K562 (cell line): Measurements from ENCODE around the gene CARMIL3.

Experiments
- CTCF ChIP-seq, 3 experiments: IDR thresholded peaks in 2 of 3; conservative IDR thresholded peaks in 1 of 3; 2 replicates each; pipeline ENCODE4 v1.5.1; 2011 to 2012; ENCODE audit warnings: low read length in 3 of 3, mild to moderate bottlenecking in 3 of 3, control low read depth in 2 of 3, improper control_type of control experiment in 1 of 3, inconsistent platforms in 1 of 3, low read depth in 1 of 3, mixed read lengths in 1 of 3, moderate library complexity in 1 of 3; ENCODE audit not compliant: insufficient read depth in 2 of 3
- DNMT1 ChIP-seq: fragments of 450-650 bp; IDR thresholded peaks from 2 replicates; pipeline ENCODE4 v1.6.1; 2016; ENCODE audit warnings: antibody characterized with exemption, mild to moderate bottlenecking
- E2F8 ChIP-seq: fragments of 450-650 bp; IDR thresholded peaks from 2 replicates; pipeline ENCODE4 v1.7.1; 2018; ENCODE audit warnings: mild to moderate bottlenecking, low read depth; ENCODE audit not compliant: partially characterized antibody
- EP400 ChIP-seq: fragments of 450-650 bp; IDR thresholded peaks from 2 replicates; pipeline ENCODE4 v1.6.1; 2017; ENCODE audit warnings: antibody characterized with exemption, mild to moderate bottlenecking, moderate library complexity
- MCM2 ChIP-seq: fragments of 450-650 bp; IDR thresholded peaks from 2 replicates; pipeline ENCODE4 v1.6.1; 2017; ENCODE audit warnings: low read depth, mild to moderate bottlenecking
- MTF1 ChIP-seq: fragments of 250-450 bp; sonication (Bioruptor Pico); IDR thresholded peaks from 2 replicates; pipeline ENCODE4 v1.9.0; 2021; ENCODE audit warnings: moderate library complexity, mild to moderate bottlenecking, inconsistent platforms, borderline replicate concordance
- MYC ChIP-seq, 2 experiments: fragments of 250-450 bp in 1 of 2; sonication (Bioruptor Pico) in 1 of 2; IDR thresholded peaks; 2 replicates each; pipeline versions ENCODE4 v1.5.1 to v1.6.1; 2012 to 2021; ENCODE audit warnings: low read depth in 2 of 2, borderline replicate concordance in 1 of 2, improper control_type of control experiment in 1 of 2, low read length in 1 of 2, mild to moderate bottlenecking in 1 of 2, moderate library complexity in 1 of 2
- SRSF7 ChIP-seq: fragments of 200-400 bp; formaldehyde crosslinking; optimal IDR thresholded peaks from 2 replicates; pipeline ENCODE3; 2017; ENCODE audit warnings: mild to moderate bottlenecking, low read depth, low read length
- ZNF699 ChIP-seq: fragments of 250-450 bp; sonication (Bioruptor Pico); IDR thresholded peaks from 2 replicates; pipeline ENCODE4 v1.8.0; 2021; ENCODE audit warnings: mild to moderate bottlenecking, moderate library complexity; ENCODE audit not compliant: insufficient replicate concordance
- ZSCAN29 ChIP-seq: fragments of 450-650 bp; IDR thresholded peaks from 2 replicates; pipeline ENCODE4 v1.6.1; 2017
- TF ChIP-seq, protein P1 (sequence below): sonication (generic); formaldehyde crosslinking; IDR thresholded peaks from 2 replicates; pipeline ENCODE4 v1.9.0; 2022; ENCODE audit warnings: mild to moderate bottlenecking, missing genetic modification reagents
- TF ChIP-seq, protein P2 (sequence below): fragments of 450-650 bp; formaldehyde crosslinking; IDR thresholded peaks from 2 replicates; pipeline ENCODE4 v1.4.0; 2020; ENCODE audit warnings: mild to moderate bottlenecking, moderate library complexity

DNA sequence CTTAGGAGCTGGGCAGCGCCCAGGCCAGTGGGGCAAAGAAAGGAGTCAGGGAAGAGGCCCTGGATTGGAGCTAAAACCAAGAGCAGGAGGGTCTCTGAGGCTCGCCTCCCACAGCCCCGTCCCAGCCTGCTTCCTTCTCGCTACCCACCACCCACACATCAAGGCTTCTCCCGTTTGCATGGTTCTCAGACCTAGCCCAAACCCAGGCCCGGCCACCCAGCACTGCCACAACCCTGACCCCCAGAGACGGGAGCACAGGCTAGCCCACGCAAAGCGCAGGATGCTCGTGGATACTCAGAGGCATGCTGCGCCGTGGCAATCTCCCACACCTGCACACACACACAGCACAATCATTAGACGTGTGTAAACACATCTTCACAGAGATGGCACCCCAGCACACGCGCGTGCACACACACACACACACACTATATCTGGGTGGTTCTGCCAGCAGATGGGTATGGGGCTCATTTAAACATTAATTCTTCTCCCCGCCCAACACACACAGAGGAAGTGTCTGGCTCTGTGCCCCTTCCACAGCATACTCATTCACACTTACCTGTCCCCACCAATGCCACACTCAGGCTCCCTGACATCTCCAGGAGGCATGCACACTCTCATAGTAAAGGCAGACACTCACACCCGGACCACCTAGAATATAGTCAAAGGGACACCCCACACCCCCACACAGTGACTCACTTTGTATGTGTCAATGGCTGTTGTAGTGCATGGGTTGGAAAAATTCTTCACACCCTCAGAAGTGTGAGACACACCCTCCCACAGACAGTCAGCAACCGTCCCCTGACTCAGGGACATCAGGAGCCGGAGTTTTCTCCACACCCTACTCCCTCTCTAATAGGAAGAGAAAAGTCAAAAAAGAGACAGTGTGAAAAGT, 1.1 kb downstream of the CARMIL3 start:
- TF ChIP-seq MCM2 (no peak), ZNF699 (CRISPR knock-in tag) (no peak), EP400 (no peak), MTF1 (CRISPR knock-in tag) (no peak), DNMT1 (no peak), E2F8 (no peak), MYC (IDR thresholded peaks at IDR 0.05; ENCODE audit: low read depth, low read length) (no peak), MYC (CRISPR knock-in tag; IDR thresholded peaks at IDR 0.05; ENCODE audit: borderline replicate concordance, low read depth) (no peak), SRSF7 (no peak), ZSCAN29 (no peak), CTCF (IDR thresholded peaks at IDR 0.05 in 2 of 3, conservative IDR thresholded peaks at IDR 0.05 in 1 of 3; ENCODE audit: insufficient read depth in 2 of 3, low read depth in 1 of 3, low read length in 3 of 3) (no peak)
- TF ChIP-seq, protein P1, sequence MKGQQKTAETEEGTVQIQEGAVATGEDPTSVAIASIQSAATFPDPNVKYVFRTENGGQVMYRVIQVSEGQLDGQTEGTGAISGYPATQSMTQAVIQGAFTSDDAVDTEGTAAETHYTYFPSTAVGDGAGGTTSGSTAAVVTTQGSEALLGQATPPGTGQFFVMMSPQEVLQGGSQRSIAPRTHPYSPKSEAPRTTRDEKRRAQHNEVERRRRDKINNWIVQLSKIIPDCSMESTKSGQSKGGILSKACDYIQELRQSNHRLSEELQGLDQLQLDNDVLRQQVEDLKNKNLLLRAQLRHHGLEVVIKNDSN (CRISPR knock-in tag): no peak
- TF ChIP-seq, protein P2, sequence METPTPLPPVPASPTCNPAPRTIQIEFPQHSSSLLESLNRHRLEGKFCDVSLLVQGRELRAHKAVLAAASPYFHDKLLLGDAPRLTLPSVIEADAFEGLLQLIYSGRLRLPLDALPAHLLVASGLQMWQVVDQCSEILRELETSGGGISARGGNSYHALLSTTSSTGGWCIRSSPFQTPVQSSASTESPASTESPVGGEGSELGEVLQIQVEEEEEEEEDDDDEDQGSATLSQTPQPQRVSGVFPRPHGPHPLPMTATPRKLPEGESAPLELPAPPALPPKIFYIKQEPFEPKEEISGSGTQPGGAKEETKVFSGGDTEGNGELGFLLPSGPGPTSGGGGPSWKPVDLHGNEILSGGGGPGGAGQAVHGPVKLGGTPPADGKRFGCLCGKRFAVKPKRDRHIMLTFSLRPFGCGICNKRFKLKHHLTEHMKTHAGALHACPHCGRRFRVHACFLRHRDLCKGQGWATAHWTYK (CRISPR knock-in tag): no peak
